HG03103 (cell line): ENCODE data around the gene DOK4.

ENCODE experiments used
- ATAC-seq: cut with Tn5 transposase; IDR thresholded peaks from one replicate; pipeline ENCODE4 v1.9.1; 2021; ENCODE audit warnings: low read depth; ENCODE audit not compliant: unreplicated experiment

The DOK4 gene

GRCh38 chr16:57479205-57479975 is 6.9 kb downstream of the DOK4 start:
- no peak for ATAC-seq

GRCh38 chr16:57478396-57479204 is 7.7 kb downstream of the DOK4 start:
- ATAC-seq: no peak

- no peak for ATAC-seq
These were observed 8.6 kb downstream of the DOK4 start for GRCh38 chr16:57477531-57478202.

DNA sequence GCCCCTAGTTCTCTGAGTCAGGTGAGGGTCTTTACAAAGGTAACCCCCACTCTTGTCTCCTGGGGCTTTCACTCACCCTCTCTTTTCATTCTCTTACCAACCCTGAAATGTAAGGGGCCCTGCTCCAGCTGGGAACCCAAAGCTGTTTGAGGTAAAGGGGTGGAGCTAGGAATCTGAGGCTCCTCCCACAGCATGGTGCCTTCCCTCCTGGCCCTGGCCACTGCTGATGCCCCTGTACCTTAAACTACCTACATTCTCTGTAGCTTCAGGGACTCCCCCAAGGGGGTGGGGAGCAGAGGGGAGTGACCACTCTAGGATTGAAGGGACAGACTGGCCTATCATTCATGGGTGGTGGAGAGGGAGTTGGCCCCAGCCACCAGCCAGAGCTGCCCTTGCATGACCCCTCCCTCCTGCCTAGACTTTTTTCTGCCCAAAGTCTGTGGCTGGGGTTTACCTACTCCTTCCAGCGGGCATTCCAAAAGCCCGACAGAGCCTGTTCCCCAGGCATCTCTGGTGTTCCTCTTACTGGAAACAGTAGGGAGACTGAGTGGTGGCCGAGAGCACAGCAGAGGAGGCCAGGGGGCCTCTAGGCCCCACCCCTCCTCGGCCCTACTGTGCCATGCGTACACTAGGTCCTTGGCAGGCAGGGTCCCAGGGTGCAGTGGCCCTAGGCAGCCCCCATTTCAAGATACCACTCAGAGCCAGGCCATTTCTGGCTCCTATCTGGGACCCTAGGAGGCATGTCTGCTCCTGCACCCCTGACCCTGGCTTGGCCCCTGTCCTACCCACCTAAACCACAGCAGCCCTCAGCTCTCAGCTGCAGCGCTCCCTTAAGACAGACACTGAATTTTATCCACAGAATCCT is 9.5 kb downstream of the DOK4 start:
- ATAC-seq: no peak

GRCh38 chr16:57475711-57476339 is 10.5 kb downstream of the DOK4 start:
- ATAC-seq: peak; percentile 95

DNA sequence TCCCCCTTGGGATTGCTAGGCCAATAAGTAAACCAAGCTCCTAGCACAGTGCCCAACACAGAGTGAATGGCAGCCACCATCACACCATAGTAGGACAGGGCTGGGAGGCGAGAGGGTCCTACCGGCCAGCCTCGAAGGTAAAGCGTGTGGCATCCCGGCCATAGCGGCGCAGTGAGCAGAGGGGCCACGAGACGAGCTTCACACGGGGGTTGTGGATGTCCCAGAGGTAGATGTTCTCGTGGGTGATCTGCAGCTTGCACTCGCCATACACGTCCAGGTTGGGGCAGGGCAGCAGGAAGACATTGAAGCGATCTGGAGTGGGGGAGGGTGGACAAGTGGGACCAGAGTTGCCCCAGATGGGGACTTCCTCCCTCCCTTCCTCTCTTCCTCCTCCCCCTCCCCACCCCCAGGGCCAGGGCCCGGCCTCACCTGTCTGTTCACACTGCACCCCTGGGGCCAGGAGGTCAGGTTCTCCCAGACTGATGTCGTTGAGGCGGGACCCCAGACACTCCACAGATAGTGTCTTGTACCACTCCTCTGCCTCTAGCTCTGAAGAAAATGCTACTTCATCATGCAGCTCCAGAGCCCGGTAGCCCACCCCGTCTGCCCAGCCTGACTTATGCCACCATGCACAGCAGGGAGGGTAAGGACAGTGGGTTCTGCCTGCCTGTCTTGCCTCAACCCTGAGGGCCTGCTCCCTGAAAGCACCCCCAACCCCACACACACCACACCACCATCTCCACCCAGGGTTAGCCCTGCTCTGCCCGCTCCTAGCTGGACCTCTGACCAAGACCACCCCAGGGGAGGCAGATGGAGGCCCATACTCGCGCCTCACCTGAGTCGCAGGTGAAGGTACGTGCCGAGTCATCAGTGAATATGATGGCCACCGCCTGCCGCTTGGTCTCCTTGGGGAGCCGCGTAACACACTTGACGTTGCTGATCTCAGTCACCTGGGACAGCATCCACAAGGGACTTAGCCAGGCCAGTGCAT is 11.3 kb downstream of the DOK4 start:
- no peak for ATAC-seq

GRCh38 chr16:57473906-57474305 is 12.4 kb downstream of the DOK4 start:
- ATAC-seq: no peak

DNA sequence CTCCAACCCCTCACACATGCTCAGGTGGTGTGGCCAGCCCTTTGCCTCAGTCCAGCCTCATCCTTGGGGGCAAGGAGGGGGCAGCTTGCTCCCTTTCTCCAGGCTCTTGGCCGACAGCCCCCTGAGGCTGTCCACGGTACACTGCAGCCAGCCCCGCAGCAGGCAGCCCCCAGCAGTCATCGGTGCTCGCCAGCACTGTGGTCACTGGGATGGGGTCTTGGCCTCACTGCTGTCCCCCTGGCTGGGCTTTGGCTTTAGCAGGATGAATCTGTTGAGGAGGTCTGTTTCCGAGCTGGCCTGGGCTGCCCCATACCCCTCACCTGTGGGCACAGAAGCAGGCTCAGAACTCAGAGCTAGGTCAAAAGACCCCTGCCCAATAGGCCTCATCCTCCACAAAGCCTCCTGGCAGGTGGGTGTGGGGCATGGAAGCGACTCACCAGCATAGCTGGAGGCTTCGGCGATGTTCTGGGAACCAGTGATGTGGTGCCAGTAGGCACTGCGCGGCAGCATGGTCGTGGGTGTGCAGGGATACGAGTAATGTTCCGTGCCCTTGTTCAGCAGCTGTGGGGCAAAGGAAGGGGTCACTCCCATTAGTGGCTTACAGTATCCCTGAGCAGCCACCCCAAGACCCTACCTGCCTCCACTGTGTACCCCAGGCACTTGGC is 13.0 kb downstream of the DOK4 start:
- ATAC-seq: no peak

- ATAC-seq: no peak
These were observed 13.6 kb downstream of the DOK4 start for GRCh38 chr16:57472665-57473060.

DNA sequence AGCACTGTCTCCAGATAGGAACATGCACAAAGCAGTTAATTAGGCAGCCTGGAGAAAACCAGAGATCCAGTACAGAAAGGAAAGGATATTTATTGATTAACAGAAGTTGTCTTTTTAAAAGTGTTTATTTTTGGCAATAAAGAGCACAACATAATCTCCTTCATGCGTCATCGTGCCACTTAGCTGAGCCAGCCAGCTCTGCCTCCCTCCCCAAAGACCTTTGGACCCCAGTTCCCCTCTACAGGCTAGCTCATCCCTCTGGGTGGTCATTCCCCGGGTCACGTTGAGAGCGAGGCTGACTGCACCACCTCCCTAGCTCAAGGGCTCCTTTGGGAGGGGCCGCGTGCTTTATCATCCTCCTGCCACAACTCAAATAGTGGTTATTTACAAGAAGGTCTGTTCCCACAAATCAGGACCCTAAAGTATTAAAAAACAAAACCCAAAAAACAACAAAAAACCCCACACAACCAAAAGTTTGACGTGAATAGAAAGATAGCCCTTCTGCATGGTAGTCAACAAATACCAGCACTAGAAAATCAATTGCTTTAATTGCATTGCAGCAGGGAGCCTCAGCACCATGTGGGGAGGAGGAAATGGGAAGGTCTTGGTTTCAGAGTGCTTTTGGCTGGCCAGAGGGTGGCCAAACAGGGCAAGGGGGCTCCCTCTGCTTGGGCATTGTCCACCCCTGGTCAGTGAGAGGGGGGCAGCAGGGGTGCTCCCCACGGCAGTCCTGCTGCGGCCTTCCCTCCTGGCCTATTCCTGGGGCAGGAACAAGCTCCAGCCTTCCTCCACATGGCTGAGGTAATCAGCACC is 14.2 kb downstream of the DOK4 start:
- no peak for ATAC-seq

DNA sequence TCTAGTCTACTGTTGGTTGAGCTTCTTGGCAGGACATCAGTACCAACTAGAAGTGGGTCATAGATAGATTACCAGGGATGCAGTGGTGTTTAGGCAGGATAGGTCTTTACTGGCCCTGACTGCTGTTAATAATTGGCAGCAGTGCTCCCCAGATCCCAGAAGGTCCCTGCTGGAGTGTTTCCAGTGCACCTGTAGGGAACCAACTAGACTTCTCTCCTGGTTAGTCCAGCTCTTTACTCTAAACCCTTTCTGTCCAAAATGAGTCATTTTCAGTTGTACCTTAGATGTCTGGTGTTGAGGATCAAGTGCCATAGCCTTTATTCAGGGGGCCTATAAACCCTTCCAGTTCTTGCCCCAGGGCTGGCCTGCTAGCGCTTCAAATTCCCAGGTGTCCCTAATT is 15.1 kb downstream of the DOK4 start:
- no peak for ATAC-seq

GRCh38 chr16:57470711-57471110 is 15.6 kb downstream of the DOK4 start:
- no peak for ATAC-seq

DNA sequence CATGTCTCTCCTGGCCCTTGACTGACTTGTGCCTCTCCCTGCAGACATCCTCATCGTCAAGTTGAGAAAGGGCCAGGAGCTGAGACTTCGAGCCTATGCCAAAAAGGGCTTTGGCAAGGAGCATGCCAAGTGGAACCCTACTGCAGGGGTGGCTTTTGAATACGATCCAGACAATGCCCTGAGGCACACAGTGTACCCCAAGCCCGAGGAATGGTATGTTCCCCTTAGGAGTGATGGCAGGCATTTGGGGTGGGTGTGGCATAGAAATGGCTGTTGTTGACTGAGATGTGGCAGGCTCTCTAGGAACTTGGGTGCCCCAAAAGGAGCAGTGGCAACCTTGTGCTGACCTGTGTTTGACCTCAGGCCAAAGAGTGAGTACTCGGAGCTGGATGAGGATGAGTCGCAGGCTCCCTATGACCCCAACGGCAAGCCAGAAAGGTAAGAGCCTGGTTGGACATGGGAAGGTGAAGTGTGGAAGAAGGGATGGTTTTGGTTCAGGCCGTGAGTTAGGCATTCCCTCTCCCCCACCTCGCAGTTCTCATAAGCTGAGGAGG is 16.3 kb downstream of the DOK4 start:
- no peak for ATAC-seq

DNA sequence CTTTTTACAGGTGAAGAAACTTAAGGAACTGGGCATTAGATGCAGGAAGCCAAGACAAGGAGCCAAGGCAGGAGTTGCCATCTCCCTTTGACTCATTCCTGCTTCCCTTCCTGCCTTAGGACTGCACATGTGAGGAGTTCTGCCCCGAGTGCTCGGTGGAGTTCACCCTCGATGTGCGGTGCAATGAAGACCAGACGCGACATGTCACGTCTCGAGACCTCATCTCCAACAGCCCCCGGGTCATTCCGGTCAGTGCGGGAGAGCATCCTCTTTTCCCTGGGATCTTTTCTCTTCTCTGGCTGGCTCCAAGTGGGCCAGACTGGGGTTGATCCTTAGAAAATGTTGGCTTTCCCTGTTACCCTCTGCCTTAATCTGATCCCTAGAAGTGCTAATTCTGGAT is 17.2 kb downstream of the DOK4 start:
- no peak for ATAC-seq

GRCh38 chr16:57468346-57468745 is 17.9 kb downstream of the DOK4 start:
- no peak for ATAC-seq

- ATAC-seq: no peak
These were observed 21.8 kb downstream of the DOK4 start for GRCh38 chr16:57464523-57464922.

GRCh38 chr16:57462978-57463362 is 23.3 kb downstream of the DOK4 start:
- ATAC-seq: no peak
